Activated naive CD8-positive, alpha-beta T cell treated with anti-CD3 and anti-CD28 coated beads, Interleukin-2, amount 50 U/mL, for 16 hours (primary cell): ENCODE measurements around the gene NKAIN2.
"Not testable (repeated sequence)": the region's sequence is repeated elsewhere in the genome, so short reads cannot be mapped to it uniquely, and the experiment has no call there.

Experiments used
- DNase-seq: peaks from one replicate; pipeline ENCODE4 v3.0.0-alpha.2; 2020; ENCODE audit warnings: low read depth, low spot score

NKAIN2 gene

DNA sequence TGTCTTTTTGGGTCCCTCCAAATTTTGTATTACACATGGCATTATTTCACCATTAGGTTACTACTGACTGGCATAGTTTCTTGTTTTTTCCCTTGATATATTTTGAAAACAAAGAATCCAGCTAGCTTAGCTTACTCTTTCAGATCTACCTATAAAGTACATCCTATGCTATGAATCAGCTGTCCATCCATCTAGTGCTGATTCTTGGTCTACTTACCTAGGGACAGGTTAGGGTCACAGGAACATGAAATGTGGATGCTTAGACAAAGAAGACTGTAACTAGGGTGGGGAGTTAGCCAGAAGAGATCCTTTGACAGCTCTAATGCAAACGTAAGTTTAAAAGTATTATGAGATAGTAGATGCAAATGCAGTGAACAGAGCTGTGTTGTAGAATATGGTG is 91.7 kb downstream of the NKAIN2 start:
- no peak for DNase-seq

DNA sequence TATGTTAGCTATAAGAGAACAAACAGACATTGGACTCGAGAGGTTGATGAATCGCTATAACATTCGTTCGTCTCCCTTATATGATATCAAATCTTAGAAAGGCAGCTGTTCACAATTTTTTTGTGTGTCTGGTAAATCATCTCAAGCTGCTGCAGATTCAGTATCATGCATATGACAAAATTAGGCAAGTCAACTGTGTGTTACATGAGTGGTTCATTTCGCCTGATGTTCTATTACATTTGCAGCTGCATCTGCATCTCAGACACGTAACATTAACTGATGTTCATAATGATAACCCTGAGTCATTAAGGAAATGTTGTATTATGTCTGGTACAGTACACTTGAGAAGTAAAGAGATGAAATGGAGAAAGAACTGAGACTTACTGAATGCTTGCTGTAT is 92.1 kb downstream of the NKAIN2 start:
- no peak for DNase-seq

DNA sequence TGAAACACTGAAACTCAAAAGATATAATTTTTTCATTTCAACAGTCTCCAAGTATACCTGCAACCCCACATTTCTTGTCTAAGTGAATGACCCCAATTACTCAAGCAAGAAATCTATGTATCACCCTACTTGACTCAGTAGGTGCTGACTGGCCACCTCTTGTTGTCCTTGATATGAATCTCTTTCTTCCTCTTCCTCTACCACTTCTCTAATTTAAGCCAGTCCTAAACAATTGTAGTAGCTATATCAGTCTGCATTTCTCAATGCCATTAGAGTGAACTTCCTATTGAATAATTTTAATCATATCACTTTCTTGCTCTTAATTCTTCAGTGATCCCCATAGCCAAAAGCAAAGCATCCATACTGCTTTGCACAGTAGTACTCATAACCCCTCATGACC is 93.2 kb downstream of the NKAIN2 start:
- no peak for DNase-seq

DNA sequence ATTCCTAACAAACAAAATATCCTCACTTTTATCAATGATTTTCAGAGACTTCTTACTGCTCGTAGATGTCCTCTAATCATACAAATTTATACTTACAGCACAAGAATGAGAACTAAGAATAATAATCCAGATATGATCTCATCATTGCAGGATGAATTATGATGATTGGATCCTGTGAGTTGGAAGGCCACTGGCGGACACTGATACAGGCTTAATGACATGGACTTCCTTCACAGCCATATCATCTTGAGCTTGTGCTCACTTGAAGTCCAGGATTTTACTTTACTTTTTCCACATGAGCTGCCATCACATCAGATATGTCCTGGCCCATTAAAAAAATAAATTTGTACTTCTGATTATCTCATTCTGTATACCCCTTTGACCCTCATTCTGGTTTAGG is 94.3 kb downstream of the NKAIN2 start:
- DNase-seq: no peak

DNA sequence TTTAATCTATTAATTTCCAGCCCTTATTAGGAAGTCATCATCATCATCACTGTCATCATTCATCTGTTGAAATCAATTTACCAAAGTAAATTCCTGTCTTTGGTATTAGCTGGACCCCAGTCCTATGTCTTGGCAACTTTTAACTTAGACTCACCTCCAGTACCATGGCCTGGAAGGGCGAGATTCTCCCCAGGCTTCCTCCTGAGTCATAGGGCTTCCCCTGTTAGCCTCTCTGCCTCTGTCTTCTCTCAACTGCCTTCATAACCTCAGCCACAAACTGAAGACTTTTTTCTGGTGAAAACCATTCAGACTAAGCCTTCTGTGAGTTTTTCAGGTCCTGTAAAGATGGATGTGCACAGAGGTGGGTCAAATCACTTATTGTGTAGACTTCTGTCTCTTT is 95.0 kb downstream of the NKAIN2 start:
- DNase-seq: no peak

DNA sequence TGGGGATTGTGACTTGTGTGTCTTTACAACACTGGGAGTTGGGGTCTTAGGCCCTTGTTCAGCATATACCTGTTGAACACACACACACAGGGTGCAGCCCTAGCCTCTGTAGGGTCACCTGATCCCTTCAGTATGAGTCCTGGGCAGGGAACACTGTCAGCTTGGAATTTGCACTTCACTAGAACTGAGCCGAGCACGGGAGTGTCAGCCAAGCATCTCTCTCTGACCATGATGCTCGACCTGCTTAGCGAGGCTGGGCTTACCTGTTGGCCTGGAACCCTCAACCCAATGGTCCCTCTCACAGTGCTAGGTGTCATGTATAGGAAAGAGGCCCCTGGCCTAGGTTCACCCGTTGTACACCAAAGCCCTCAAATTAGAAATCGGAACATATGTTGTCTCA is 96.1 kb downstream of the NKAIN2 start:
- DNase-seq: no peak

DNA sequence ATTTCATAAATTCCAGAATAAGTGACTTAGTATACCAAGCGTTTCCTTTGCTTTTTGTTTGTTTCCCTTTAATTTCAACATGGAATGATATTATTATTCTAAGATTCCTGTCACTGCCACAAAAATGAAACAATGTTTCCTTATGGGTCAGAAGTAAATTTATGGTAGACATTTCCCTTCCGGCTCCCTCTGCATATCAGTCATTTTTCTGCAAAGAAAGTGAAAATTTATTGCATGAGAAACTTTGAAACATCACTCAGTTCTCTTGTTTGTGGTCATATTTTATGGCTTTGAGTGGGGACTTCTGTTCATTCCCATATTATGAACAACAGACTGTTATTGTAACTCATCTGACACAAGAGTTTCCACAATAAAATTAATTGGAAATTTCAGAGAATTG is 97.8 kb downstream of the NKAIN2 start:
- DNase-seq: no peak

DNA sequence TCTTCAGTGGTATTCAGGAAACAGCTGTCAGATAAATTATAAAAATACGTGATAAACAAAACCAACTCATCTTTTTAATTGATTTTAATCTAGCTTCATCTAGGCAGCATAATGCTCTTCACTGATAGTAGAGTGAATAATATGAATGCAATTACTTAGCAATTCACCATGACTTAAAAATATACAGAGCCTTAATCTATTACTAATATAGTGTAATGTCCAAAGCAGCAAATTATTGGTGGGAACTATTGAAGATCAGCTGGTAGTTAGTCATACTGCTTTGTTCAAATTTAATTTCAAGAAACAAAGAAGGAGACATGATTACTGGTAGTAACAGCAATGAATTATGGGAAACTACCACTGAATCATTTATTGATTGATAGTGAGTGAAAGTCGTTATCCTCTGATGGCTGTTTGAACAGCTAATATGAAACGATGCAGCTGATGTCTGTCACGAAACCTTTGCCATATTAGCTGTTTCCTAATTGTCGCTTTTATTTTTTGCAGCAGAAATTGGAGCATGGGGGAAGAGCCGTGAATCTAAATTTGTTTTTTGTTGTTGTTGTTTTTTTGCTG is 99.2 kb downstream of the NKAIN2 start:
- DNase-seq: no peak

DNA sequence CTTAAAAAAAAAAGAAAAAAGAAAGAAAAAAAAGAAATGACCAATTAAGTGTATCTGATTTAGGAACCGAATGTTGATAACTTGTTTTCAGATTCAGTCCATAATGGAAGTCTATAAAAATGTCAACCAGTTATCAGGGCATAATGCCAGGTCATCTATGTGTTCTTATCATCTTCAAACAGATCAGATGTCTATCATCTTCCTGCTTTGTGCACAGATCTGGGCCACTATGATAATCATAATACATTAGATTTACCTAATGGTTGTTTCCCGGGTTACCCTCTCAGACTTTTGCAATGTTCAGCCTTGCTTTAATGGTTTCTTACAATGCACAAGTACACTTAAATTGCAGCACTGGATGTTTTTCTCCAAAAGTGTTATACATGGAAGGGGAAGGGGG is 100.6 kb downstream of the NKAIN2 start:
- DNase-seq: no peak

DNA sequence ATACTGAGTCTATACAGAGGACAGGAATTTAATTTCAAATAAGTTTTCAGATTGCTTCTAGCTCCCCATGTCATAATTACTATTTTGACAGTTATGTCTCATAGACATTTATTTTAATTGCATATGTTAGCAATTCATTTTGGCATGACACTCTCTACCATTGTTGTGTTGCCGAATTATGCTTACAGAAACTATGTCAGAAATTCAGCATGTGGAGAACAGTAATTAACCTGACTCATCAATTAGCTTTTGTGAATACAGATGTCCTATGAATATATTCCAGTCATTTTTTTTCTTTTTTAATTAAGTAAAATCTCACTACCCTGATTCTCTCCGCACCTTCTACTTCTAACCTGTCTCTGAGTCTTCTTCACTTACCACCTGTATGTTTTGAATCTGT is 105.1 kb downstream of the NKAIN2 start:
- DNase-seq: no peak

DNA sequence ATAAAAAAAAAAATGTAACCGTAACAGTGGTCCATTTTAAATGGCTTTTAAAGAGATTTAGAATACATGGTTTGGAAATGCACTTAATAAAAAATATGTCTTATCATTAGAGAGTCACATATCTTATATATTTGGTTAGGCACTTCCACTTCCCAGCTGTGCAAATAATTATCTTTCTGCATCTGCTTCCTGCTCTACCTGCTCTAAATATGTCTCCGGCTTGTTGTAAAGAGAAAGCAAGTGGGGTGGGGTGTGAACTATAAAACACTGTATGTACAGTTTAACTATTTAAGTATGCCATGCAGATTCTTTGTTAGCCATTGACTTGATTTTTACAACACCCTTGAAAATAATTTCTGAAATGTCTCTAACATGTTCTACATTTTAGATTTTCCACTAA is 106.3 kb downstream of the NKAIN2 start:
- no peak for DNase-seq

DNA sequence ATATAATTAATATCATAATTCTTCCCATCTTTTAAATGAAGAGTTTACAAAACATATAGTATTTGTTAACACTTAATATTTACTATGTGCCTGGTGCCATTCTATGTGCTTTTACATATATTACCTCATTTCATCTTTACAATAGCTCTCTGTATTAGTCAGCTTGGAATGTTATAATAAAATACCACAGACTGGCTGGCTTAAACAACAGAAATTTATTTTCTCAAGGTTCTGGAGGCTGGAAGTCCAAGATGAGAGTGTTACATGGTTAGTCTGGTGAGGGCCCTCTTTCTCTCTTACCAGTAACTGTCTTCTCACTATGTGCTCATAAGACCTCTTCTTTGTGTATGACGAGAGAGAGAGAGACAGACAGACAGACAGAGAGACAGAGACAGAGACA is 110.2 kb downstream of the NKAIN2 start:
- DNase-seq: no peak

DNA sequence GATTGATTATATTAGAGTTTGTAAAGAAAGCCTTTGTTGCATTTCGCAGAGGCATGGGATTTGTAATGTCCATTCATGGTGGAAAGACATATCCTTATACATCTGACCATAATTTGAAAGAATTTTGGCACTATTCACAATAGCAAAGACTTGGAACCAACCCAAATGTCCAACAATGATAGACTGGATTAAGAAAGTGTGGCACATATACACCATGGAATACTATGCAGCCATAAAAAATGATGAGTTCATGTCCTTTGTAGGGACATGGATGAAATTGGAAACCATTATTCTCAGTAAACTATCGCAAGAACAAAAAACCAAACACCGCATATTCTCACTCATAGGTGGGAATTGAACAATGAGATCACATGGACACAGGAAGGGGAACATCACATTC is 119.7 kb downstream of the NKAIN2 start:
- not testable (repeated sequence) for DNase-seq

DNA sequence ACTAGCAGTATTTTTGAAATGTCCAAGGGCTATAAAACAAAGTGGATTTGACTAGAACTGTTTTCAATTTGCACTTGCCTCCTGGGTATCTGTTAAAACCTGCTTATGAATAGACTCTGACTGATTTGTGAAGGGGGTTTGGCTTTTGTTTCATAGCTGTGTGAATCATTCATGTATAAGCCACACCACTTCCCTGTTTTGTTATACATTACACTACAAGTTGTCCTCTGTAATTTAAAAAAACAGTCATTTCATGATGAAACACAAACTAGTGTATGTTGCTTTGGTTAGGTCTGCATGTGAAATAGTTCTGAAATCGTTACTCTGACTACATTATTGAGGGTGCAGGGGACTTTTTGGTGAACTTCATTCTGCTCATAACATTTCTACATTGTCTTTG is 121.7 kb downstream of the NKAIN2 start:
- DNase-seq: no peak

DNA sequence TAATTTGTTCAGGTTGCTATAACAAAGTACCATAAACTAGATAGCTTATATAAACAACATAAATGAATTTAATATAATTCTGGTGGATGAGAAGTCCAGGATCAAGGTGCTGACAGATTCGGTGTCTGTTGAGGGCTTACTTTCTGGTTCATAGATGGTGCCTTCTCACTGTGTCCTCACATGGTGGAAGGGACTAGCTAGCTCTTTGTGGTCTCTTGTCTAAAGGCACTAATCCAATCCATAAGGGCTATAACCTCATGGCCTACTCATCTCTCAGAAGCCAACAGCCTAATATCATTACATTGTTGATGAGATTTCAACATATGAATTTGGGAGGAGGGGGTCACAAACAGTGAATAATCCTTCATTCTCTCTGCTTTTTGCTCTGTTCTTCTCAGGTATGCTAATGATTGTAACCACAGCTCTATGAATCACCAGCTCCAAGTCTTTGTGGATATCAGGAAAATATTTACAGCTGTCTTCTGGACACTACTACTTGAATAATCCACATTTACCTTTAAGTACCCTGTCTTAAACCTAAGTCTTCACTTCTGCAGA is 122.3 kb downstream of the NKAIN2 start:
- DNase-seq: no peak

DNA sequence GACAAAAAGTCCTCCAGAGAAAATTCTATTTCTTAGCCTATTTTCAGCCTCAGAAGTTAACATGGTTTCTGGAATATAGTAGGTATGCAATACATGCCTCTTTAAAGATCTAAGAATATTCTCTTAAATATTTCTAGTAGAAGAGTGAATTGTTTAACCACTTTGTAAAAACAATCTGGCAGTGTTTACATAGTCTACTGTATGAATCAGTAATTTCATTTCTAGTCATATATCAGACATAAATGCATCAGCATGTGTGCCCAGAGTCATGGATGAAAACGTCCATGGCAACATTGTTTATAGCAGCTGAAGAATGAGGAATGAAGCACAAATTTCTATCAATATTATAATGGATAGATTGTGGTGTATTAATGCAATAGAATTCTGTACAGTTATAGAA is 124.9 kb downstream of the NKAIN2 start:
- no peak for DNase-seq

DNA sequence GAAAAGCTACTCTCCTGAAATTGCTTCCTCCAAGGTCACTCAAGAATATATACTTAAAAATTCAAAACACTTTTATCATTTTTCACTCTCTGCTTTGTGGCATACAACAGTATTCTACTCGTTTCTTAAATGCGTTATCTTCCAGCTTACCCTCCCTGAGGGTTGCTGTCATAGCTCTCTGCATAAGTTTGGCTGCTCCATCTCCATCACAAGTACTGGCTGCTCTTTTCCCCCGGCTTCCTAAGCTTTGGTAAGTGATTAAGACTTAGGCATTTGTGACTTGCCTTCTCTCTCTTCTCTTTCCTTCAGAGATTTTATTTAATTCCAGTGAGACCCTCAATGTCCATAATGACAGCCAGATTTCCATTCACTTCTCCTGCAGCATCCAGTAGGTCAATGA is 128.3 kb downstream of the NKAIN2 start:
- no peak for DNase-seq

DNA sequence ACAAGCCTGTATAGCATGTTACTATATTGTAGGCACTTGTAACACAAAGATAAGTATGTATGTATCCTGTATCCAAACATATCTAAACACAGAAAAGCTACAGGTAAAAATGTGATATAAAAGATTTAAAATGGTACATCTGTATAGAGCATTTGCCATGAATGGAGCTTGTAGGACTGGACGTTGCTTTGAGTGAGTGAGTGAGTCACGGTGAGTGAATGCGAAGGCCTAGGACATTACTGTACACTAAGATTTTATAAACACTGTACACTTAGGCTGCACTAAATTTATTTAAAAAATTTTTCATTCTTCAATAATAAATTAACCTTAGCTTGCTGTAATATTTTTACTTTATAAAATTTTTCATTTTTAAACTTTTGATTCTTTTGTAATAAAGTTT is 136.9 kb downstream of the NKAIN2 start:
- no peak for DNase-seq

DNA sequence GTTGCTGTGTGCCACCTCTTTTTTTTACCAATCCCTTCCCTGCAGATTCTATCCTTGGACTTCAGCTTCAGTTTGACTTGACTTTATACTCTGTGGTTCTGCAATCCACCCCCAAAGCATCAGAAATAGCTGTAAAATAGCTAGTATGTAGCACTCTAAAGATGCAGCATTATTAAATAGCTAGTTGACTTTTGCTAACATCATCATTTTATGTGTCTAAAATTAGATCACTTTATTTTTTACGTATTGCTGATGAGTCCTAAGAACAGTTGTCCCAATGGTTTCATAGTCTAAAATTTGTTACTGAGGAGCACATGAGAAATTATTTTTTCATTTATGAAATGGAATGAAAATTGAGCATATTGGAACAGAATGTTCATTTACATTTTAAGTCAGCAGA is 138.2 kb downstream of the NKAIN2 start:
- no peak for DNase-seq

DNA sequence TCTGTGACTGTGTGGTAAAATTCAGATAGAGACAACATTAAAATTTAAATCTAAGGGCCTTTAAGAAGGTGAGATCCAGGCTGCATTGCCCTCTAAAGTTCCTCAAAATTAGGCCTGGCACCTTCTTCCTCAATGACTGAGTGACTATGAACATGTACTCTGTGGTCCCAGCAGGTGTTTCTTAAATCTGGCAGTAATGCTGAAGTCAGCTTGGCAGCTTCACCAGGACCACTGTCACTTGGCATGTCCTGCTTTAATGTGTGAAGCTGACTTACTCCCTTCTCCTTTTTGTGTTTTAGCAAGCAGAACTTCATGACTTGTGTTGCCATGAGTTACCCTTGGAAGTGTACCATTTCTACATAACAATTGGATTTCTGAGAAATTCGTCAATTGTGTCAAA is 141.7 kb downstream of the NKAIN2 start:
- no peak for DNase-seq

DNA sequence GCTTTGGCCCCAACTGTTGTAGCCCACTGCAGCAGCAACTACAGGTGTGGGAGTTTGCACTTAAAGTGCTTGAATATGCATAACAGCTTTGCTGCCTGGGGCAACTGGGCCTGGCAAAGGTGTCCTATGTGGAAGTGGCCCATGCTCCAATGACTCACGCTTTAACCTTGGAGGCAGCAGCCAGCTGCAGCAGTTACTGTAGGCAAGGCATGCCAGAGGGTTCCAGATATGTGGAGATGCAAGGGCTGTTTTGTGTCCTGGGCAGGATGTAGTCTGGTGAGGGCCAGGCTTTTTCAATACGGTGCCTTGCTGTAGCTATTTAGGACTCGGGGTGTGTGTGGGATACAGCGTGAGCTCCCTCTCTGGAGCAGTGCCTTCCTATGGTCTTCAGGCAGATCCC is 150.3 kb downstream of the NKAIN2 start:
- no peak for DNase-seq

DNA sequence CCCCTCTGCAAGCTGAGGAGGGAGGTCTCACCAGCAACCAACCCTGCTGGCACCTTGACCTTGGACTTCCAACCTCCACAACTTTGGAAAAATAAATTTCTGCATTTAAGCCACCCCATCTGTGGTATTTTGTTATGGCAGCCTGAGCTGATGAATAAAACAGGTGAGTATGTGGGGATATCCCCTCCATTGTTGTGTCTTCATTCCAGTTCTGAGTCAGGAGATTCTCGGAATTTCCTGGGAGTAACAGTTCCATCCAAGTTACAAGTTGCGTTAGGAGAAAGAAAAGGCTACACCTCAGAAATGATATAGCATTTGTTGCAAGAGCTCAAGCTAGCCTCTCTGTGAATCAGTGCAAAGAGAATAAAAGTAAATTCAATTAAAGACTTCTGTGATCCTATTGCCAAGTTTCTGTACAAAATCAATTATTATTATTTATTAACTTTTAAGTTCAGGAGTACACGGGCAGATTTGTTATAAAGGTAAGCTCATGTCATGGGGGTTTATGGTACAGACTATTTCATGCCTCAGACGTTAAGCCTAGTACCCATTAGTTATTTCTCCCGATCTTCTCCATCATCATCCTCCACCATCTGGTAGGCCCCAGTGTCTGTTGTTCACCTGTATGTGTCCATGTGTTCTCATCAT is 153.0 kb downstream of the NKAIN2 start:
- no peak for DNase-seq

DNA sequence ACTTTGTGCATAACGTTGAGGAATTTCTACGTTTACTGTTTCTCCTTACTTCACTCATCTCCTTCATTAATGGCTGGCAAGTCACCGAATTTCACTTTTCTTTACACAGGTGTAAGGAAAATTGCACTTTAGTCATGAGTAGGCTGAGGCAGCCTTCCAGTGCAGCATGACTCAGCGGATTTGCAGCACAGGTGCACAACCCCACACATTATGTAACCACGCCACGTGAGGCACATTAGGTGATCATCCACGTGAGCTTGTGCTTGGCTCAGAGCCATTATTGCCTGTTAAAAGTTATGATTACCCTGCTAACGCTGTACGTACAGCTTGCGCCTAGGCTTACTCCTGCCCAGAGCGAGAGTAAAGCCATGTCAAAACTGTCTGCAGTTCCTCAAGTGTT is 158.8 kb downstream of the NKAIN2 start:
- DNase-seq: no peak

DNA sequence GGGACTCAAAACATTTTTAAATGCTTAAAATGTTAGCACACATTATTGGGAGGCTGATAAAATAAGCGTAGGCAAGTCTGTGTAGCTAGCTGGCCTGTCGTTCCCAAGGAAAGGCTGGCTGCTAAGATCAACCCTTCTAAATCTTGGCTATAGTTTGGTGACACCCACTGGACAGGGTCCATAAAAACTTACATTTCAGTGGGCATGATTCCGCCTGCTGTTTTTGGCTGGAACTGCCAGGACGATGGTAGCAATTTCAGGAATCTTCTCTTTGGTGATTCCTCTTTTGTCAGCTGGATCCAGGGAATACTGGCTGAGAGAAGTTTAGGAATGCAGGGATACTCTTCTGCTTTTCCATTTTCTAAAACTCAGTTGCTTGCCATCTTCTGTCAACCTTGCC is 162.2 kb downstream of the NKAIN2 start:
- DNase-seq: no peak
